Measurements from ENCODE around the gene ERC1.

DNA sequence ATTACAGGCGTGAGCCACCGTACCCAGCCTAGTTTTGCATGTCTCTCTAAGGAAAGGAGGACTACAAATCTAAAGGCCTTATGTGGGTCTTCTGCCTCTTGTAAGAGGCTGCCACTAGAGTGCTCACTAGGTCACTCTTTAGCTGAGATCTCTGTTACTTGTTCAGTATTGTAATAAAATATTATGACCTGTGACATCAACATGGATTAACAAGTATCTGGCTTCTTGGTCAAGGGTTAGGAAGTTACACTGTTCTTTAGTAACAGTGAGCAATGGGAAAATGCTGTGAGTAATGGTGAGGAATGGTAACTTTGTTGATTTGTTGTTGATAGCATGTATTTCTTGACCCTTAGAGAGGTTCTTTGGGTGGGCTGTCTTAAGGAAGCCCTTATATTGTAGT is 50.5 kb downstream of the ERC1 start:
- TF ChIP-seq, protein P1, sequence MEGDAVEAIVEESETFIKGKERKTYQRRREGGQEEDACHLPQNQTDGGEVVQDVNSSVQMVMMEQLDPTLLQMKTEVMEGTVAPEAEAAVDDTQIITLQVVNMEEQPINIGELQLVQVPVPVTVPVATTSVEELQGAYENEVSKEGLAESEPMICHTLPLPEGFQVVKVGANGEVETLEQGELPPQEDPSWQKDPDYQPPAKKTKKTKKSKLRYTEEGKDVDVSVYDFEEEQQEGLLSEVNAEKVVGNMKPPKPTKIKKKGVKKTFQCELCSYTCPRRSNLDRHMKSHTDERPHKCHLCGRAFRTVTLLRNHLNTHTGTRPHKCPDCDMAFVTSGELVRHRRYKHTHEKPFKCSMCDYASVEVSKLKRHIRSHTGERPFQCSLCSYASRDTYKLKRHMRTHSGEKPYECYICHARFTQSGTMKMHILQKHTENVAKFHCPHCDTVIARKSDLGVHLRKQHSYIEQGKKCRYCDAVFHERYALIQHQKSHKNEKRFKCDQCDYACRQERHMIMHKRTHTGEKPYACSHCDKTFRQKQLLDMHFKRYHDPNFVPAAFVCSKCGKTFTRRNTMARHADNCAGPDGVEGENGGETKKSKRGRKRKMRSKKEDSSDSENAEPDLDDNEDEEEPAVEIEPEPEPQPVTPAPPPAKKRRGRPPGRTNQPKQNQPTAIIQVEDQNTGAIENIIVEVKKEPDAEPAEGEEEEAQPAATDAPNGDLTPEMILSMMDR (IDR thresholded peaks at IDR 0.05; ENCODE audit: low read depth, low read length, poor library complexity, severe bottlenecking): no peak
- no peak for TF ChIP-seq EZH2phosphoT487 (IDR thresholded peaks at IDR 0.05; ENCODE audit: borderline replicate concordance, low read length)

Data from DOHH2 (cell line).